Vagina (tissue), 2 donors: ENCODE measurements around the gene COL5A1. TPM values are rescaled to one million over a fixed set of nuclear protein-coding genes. Genes with fewer than 3 reads are reported as not detected.

Source experiments
- DNase-seq, 2 donors: peaks; one replicate each; pipeline ENCODE4 v3.0.0-alpha.2; 2017; ENCODE audit errors: extremely low spot score in 2 of 2
- H3K27ac ChIP-seq: fragments of 200-600 bp; sonication (generic); one replicate; pipeline ENCODE4 v1.5.1; 2019
- H3K27me3 ChIP-seq: fragments of 200-600 bp; sonication (generic); one replicate; pipeline ENCODE4 v1.5.1; 2019
- H3K36me3 ChIP-seq, 2 donors: fragments of 200-600 bp; sonication (generic); one replicate each; pipeline ENCODE4 v1.5.1; 2017 to 2019
- H3K4me1 ChIP-seq: fragments of 200-600 bp; sonication (generic); one replicate; pipeline ENCODE4 v1.5.1; 2019
- H3K4me3 ChIP-seq, 2 donors: fragments of 200-600 bp; sonication (generic); 1 replicate in 1 of 2; 2 replicates in 1 of 2; pipeline ENCODE4 v1.5.1; 2016 to 2019
- H3K9me3 ChIP-seq: fragments of 200-600 bp; sonication (generic); one replicate; pipeline ENCODE4 v1.5.1; 2019
- CTCF ChIP-seq, 3 experiments: fragments of 450-650 bp in 2 of 3; fragments of 200-600 bp in 1 of 3; sonication (generic) in 1 of 3; IDR thresholded peaks; one replicate each; pipeline ENCODE4 v1.5.1; 2017 to 2019; ENCODE audit warnings: antibody characterized with exemption in 3 of 3, mild to moderate bottlenecking in 2 of 3, moderate library complexity in 2 of 3
- POLR2A ChIP-seq, 2 donors: fragments of 450-650 bp; IDR thresholded peaks; one replicate each; pipeline ENCODE4 v1.6.1; 2017; ENCODE audit warnings: antibody characterized with exemption in 2 of 2, mild to moderate bottlenecking in 2 of 2, moderate library complexity in 2 of 2
- POLR2AphosphoS5 ChIP-seq, 2 donors: sonication (generic); formaldehyde crosslinking; IDR thresholded peaks; one replicate each; pipeline ENCODE4 v1.9.0; 2017; ENCODE audit warnings: antibody characterized with exemption in 2 of 2, mild to moderate bottlenecking in 2 of 2, low read depth in 1 of 2; ENCODE audit not compliant: insufficient read depth in 1 of 2
- intact Hi-C: fragments of 100-400 bp; cut with DNase I; formaldehyde crosslinking; loops from one replicate; pipeline ENCODE4 v1.15.1; 2023
- total RNA-seq: library from RNA; depleted of rRNA; stranded (reverse); fragments of >200 nt; gene quantifications from one replicate; pipeline ENCODE4 v1.2.3, GENCODE V29; 2016

The COL5A1 gene
- total RNA-seq, 1 donor from 2014 or later = 36.6 TPM

- no peak overlapping the region for H3K4me3 ChIP-seq
- DNase-seq = no peak
- H3K4me1 ChIP-seq = peaks cover 30% of the 10 kb centered on the region
- intact Hi-C loops = no loop called here
- peak overlapping the region; percentile 5 for H3K27ac ChIP-seq
- no peaks in the 10 kb centered on the region for H3K9me3 ChIP-seq
- H3K36me3 ChIP-seq = peaks cover 0 to 22% of the 10 kb centered on the region in 2 donors
- H3K27me3 ChIP-seq = no peaks in the 10 kb centered on the region
- no peak for TF ChIP-seq POLR2AphosphoS5 (IDR thresholded peaks at IDR 0.05; ENCODE audit: insufficient read depth in 1 of 2, low read depth in 1 of 2)
- TF ChIP-seq POLR2A (IDR thresholded peaks at IDR 0.05) = no peak
Observed at GRCh38 chr9:134781591-134782302, 140.1 kb downstream of the COL5A1 start.

- H3K27me3 ChIP-seq = no peaks in the 10 kb centered on the region
- intact Hi-C loops = no loop called here
- no peak for DNase-seq
- no peak overlapping the region for H3K4me3 ChIP-seq
- TF ChIP-seq POLR2A (IDR thresholded peaks at IDR 0.05) (no peak), CTCF (IDR thresholded peaks at IDR 0.05) (no peak), POLR2AphosphoS5 (IDR thresholded peaks at IDR 0.05; ENCODE audit: insufficient read depth in 1 of 2, low read depth in 1 of 2) (peak in 1 of 2 donors; percentile 53)
- H3K36me3 ChIP-seq = peaks cover 0 to 22% of the 10 kb centered on the region in 2 donors
- H3K4me1 ChIP-seq = peaks cover 25% of the 10 kb centered on the region
- peak overlapping the region; percentile 14 for H3K27ac ChIP-seq
- H3K9me3 ChIP-seq = no peaks in the 10 kb centered on the region
Observed at GRCh38 chr9:134782921-134783698, 141.5 kb downstream of the COL5A1 start.

GRCh38 chr9:134783699-134784039 lies 142.1 kb downstream of the COL5A1 start:
- Histone ChIP-seq H3K4me3 (no peak overlapping the region), H3K4me1 (peaks cover 19% of the 10 kb centered on the region), H3K27me3 (no peaks in the 10 kb centered on the region), H3K36me3 (peaks cover 0 to 22% of the 10 kb centered on the region in 2 donors), H3K9me3 (no peaks in the 10 kb centered on the region), H3K27ac (peak overlapping the region; percentile 35)
- TF ChIP-seq POLR2A (IDR thresholded peaks at IDR 0.05) = no peak
- TF ChIP-seq POLR2AphosphoS5 (IDR thresholded peaks at IDR 0.05; ENCODE audit: insufficient read depth in 1 of 2, low read depth in 1 of 2) = no peak
- TF ChIP-seq CTCF (IDR thresholded peaks at IDR 0.05) = no peak
- no peak for DNase-seq
- intact Hi-C loops = no loop called here

GRCh38 chr9:134784577-134785305 lies 143.1 kb downstream of the COL5A1 start:
- H3K4me3 ChIP-seq = no peak overlapping the region
- intact Hi-C loops = no loop called here
- no peaks in the 10 kb centered on the region for H3K9me3 ChIP-seq
- peaks cover 13% of the 10 kb centered on the region for H3K4me1 ChIP-seq
- no peaks in the 10 kb centered on the region for H3K27me3 ChIP-seq
- H3K27ac ChIP-seq = peak overlapping the region; percentile 35
- TF ChIP-seq CTCF (IDR thresholded peaks at IDR 0.05) = no peak
- TF ChIP-seq POLR2A (IDR thresholded peaks at IDR 0.05) = no peak
- no peak for TF ChIP-seq POLR2AphosphoS5 (IDR thresholded peaks at IDR 0.05; ENCODE audit: insufficient read depth in 1 of 2, low read depth in 1 of 2)
- no peak for DNase-seq
- H3K36me3 ChIP-seq = peaks cover 0 to 29% of the 10 kb centered on the region in 2 donors

- no peaks in the 10 kb centered on the region for H3K27me3 ChIP-seq
- DNase-seq = no peak
- peak overlapping the region; percentile 35 for H3K27ac ChIP-seq
- peaks cover 0 to 25% of the 10 kb centered on the region in 2 donors for H3K36me3 ChIP-seq
- peaks cover 13% of the 10 kb centered on the region for H3K4me1 ChIP-seq
- TF ChIP-seq POLR2AphosphoS5 (IDR thresholded peaks at IDR 0.05; ENCODE audit: insufficient read depth in 1 of 2, low read depth in 1 of 2) (no peak), CTCF (IDR thresholded peaks at IDR 0.05) (no peak), POLR2A (IDR thresholded peaks at IDR 0.05) (no peak)
- no peak overlapping the region for H3K4me3 ChIP-seq
- H3K9me3 ChIP-seq = no peaks in the 10 kb centered on the region
- intact Hi-C loops = no loop called here
Observed at GRCh38 chr9:134785325-134786108, 143.9 kb downstream of the COL5A1 start.
